HG03432 (cell line): ENCODE results near the gene RNF5.
"Not testable (repeated sequence)": the region's sequence is repeated elsewhere in the genome, so short reads cannot be mapped to it uniquely, and the experiment has no call there.

Experiments used
- ATAC-seq: cut with Tn5 transposase; IDR thresholded peaks from one replicate; pipeline ENCODE4 v1.9.1; 2021; ENCODE audit warnings: mild to moderate bottlenecking, moderate library complexity; ENCODE audit not compliant: unreplicated experiment

Gene RNF5

GRCh38 chr6:32203426-32204267 lies 25.4 kb downstream of the RNF5 start:
- no peak for ATAC-seq

- ATAC-seq: no peak
These were observed 26.1 kb downstream of the RNF5 start for GRCh38 chr6:32204268-32204715.

- ATAC-seq: no peak
These were observed 30.8 kb downstream of the RNF5 start for GRCh38 chr6:32208996-32209395.

- ATAC-seq: no peak
These were observed 32.0 kb downstream of the RNF5 start for GRCh38 chr6:32210191-32210601.

GRCh38 chr6:32211432-32211831 lies 33.2 kb downstream of the RNF5 start:
- ATAC-seq: not testable (repeated sequence)

- no peak for ATAC-seq
These were observed 34.0 kb downstream of the RNF5 start for GRCh38 chr6:32212076-32212760.

GRCh38 chr6:32213649-32214048 lies 35.4 kb downstream of the RNF5 start:
- no peak for ATAC-seq

- no peak for ATAC-seq
These were observed 35.9 kb downstream of the RNF5 start for GRCh38 chr6:32214126-32214525.

GRCh38 chr6:32215617-32216016 lies 37.4 kb downstream of the RNF5 start:
- ATAC-seq: no peak

- no peak for ATAC-seq
These were observed 38.1 kb downstream of the RNF5 start for GRCh38 chr6:32216285-32216684.

- ATAC-seq: no peak
These were observed 38.8 kb downstream of the RNF5 start for GRCh38 chr6:32216998-32217397.

- ATAC-seq: no peak
These were observed 40.0 kb downstream of the RNF5 start for GRCh38 chr6:32218167-32218566.

GRCh38 chr6:32220021-32220420 lies 41.8 kb downstream of the RNF5 start:
- no peak for ATAC-seq

- no peak for ATAC-seq
These were observed 44.4 kb downstream of the RNF5 start for GRCh38 chr6:32222333-32223230.

GRCh38 chr6:32223258-32224235 lies 45.3 kb downstream of the RNF5 start, which contains the start of gene NOTCH4:
TSS of gene NOTCH4 (minus strand) at chr6:32224067. CDS start at chr6:32223928, 139 bp downstream.
- ATAC-seq: no peak

- no peak for ATAC-seq
These were observed 46.5 kb downstream of the RNF5 start for GRCh38 chr6:32224696-32225095.

- ATAC-seq: no peak
These were observed 48.2 kb downstream of the RNF5 start for GRCh38 chr6:32226434-32226833.
